Suprapubic skin (tissue), 4 donors: Measurements from ENCODE around the gene GALNT18. TPM values are rescaled to one million over a fixed set of nuclear protein-coding genes. Genes with fewer than 3 reads are reported as not detected.

Experiments
- DNase-seq, 2 donors: peaks; one replicate each; pipeline ENCODE4 v3.0.0-alpha.2; 2019; ENCODE audit warnings: low spot score in 2 of 2
- H3K27ac ChIP-seq: fragments of 200-600 bp; sonication (generic); one replicate; pipeline ENCODE4 v1.5.1; 2019
- H3K27me3 ChIP-seq: fragments of 200-600 bp; sonication (generic); one replicate; pipeline ENCODE4 v1.5.1; 2019
- H3K36me3 ChIP-seq: fragments of 200-600 bp; sonication (generic); one replicate; pipeline ENCODE4 v1.5.1; 2019
- H3K4me1 ChIP-seq: fragments of 200-600 bp; sonication (generic); one replicate; pipeline ENCODE4 v1.5.1; 2019
- H3K4me3 ChIP-seq: fragments of 200-600 bp; sonication (generic); one replicate; pipeline ENCODE4 v1.5.1; 2019; ENCODE audit warnings: mild to moderate bottlenecking
- H3K9me3 ChIP-seq: fragments of 200-600 bp; sonication (generic); one replicate; pipeline ENCODE4 v1.5.1; 2019
- CTCF ChIP-seq, 2 donors: fragments of 200-600 bp in 1 of 2; fragments of 450-650 bp in 1 of 2; sonication (generic) in 1 of 2; IDR thresholded peaks; one replicate each; pipeline ENCODE4 v1.5.1; 2016 to 2019; ENCODE audit warnings: antibody characterized with exemption in 2 of 2, mild to moderate bottlenecking in 1 of 2, moderate library complexity in 1 of 2
- EP300 ChIP-seq: sonication (generic); formaldehyde crosslinking; IDR thresholded peaks from one replicate; pipeline ENCODE4 v1.6.1; 2017; ENCODE audit warnings: antibody characterized with exemption
- POLR2A ChIP-seq, 2 donors: fragments of 450-650 bp; IDR thresholded peaks; one replicate each; pipeline ENCODE4 v1.6.1; 2017; ENCODE audit warnings: antibody characterized with exemption in 2 of 2, mild to moderate bottlenecking in 2 of 2, moderate library complexity in 2 of 2
- POLR2AphosphoS5 ChIP-seq, 3 donors: sonication (generic); formaldehyde crosslinking; IDR thresholded peaks; one replicate each; pipeline ENCODE4 v1.6.1; 2017; ENCODE audit warnings: antibody characterized with exemption in 3 of 3
- WGBS: methylation state at CpG from one replicate; pipeline ENCODE4 v1.1.5; 2018; 5-methylcytosine and 5-hydroxymethylcytosine counted together
- total RNA-seq, 4 donors: library from RNA; depleted of rRNA; stranded (reverse); fragments of >200 nt; gene quantifications; one replicate each; pipeline ENCODE4 v1.1.0, GENCODE V29; 2016

Gene GALNT18
- total RNA-seq, 4 donors from 2014 or later = 20.6 to 26.0 (median 23.1) TPM

GRCh38 chr11:11426226-11426952 lies 195.4 kb downstream of the GALNT18 start:
- no peaks in the 10 kb centered on the region for H3K9me3 ChIP-seq
- no peak overlapping the region for H3K27ac ChIP-seq
- peaks cover 17% of the 10 kb centered on the region for H3K4me1 ChIP-seq
- WGBS = 58% methylated on average over 4 of the region's 4 CpGs
- TF ChIP-seq POLR2AphosphoS5 (IDR thresholded peaks at IDR 0.05) (no peak), POLR2A (IDR thresholded peaks at IDR 0.05) (no peak), EP300 (no peak), CTCF (IDR thresholded peaks at IDR 0.05) (no peak)
- H3K36me3 ChIP-seq = no peaks in the 10 kb centered on the region
- DNase-seq = no peak
- no peak overlapping the region for H3K4me3 ChIP-seq
- no peaks in the 10 kb centered on the region for H3K27me3 ChIP-seq

DNA sequence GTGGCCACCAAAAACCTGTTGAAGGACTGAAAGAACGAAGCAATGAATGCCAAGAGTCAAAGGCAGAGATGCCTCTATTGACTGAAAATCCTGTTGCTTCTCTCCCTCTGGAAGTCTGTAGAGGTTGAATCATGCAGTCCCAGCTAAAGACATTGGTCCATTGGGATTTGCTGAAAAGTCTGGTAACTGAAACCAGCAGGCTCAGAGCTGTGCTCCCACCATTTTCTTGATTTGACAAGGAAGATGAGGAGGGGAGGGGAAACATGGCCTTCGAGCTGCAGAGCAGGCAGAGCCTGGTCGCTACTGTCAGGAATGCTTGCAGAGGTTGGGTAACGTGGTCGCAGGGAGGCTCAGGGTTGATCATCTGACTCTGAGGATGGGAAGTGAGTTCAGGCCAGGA lies 196.0 kb downstream of the GALNT18 start:
- H3K36me3 ChIP-seq = no peaks in the 10 kb centered on the region
- H3K4me3 ChIP-seq = no peak overlapping the region
- DNase-seq = no peak
- H3K4me1 ChIP-seq = peaks cover 21% of the 10 kb centered on the region
- 88% methylated on average over 5 of the region's 5 CpGs for WGBS
- H3K27me3 ChIP-seq = no peaks in the 10 kb centered on the region
- no peak for TF ChIP-seq CTCF (IDR thresholded peaks at IDR 0.05)
- TF ChIP-seq POLR2AphosphoS5 (IDR thresholded peaks at IDR 0.05) = no peak
- TF ChIP-seq POLR2A (IDR thresholded peaks at IDR 0.05) = no peak
- TF ChIP-seq EP300 = no peak
- no peak overlapping the region for H3K27ac ChIP-seq
- no peaks in the 10 kb centered on the region for H3K9me3 ChIP-seq

- no peak for DNase-seq
- H3K4me3 ChIP-seq = no peak overlapping the region
- H3K9me3 ChIP-seq = no peaks in the 10 kb centered on the region
- H3K4me1 ChIP-seq = peaks cover 21% of the 10 kb centered on the region
- no peaks in the 10 kb centered on the region for H3K36me3 ChIP-seq
- TF ChIP-seq CTCF (IDR thresholded peaks at IDR 0.05) (no peak), EP300 (no peak), POLR2AphosphoS5 (IDR thresholded peaks at IDR 0.05) (no peak), POLR2A (IDR thresholded peaks at IDR 0.05) (no peak)
- H3K27me3 ChIP-seq = no peaks in the 10 kb centered on the region
- 94% methylated on average over 6 of the region's 7 CpGs for WGBS
- H3K27ac ChIP-seq = no peak overlapping the region
Measured at GRCh38 chr11:11424688-11425087, 197.1 kb downstream of the GALNT18 start.

- H3K4me3 ChIP-seq = no peak overlapping the region
- whole genome bisulfite sequencing = 79% methylated on average over 5 of the region's 5 CpGs
- no peaks in the 10 kb centered on the region for H3K36me3 ChIP-seq
- no peaks in the 10 kb centered on the region for H3K9me3 ChIP-seq
- DNase-seq = no peak
- no peaks in the 10 kb centered on the region for H3K27me3 ChIP-seq
- TF ChIP-seq EP300 (no peak), POLR2A (IDR thresholded peaks at IDR 0.05) (no peak), CTCF (IDR thresholded peaks at IDR 0.05) (no peak), POLR2AphosphoS5 (IDR thresholded peaks at IDR 0.05) (no peak)
- H3K27ac ChIP-seq = no peak overlapping the region
- H3K4me1 ChIP-seq = peaks cover 20% of the 10 kb centered on the region
Measured at GRCh38 chr11:11422411-11423128, 199.2 kb downstream of the GALNT18 start.

- 53% methylated on average over 2 of the region's 2 CpGs for WGBS
- H3K4me1 ChIP-seq = peaks cover 19% of the 10 kb centered on the region
- no peak for DNase-seq
- no peaks in the 10 kb centered on the region for H3K36me3 ChIP-seq
- no peaks in the 10 kb centered on the region for H3K27me3 ChIP-seq
- no peak overlapping the region for H3K27ac ChIP-seq
- H3K9me3 ChIP-seq = no peaks in the 10 kb centered on the region
- H3K4me3 ChIP-seq = no peak overlapping the region
- no peak for TF ChIP-seq POLR2AphosphoS5 (IDR thresholded peaks at IDR 0.05)
- TF ChIP-seq EP300 = no peak
- TF ChIP-seq CTCF (IDR thresholded peaks at IDR 0.05) = no peak
- TF ChIP-seq POLR2A (IDR thresholded peaks at IDR 0.05) = no peak
Measured at GRCh38 chr11:11421509-11421908, 200.3 kb downstream of the GALNT18 start.
